OCI-LY1 (cell line): ENCODE measurements around the gene LRP10.

Experiments
- EZH2 ChIP-seq: fragments of 200-600 bp; sonication (generic), shearing (Covaris generic); IDR thresholded peaks from 2 replicates; pipeline ENCODE4 v1.8.0; 2017; ENCODE audit warnings: borderline replicate concordance, mixed run types, mild to moderate bottlenecking, antibody characterized with exemption, low read length, moderate library complexity, mixed read lengths
- TF ChIP-seq, protein P1 (sequence below): fragments of 200-600 bp; sonication (generic), shearing (Covaris generic); IDR thresholded peaks from 2 replicates; pipeline ENCODE4 v1.5.1; 2017; ENCODE audit warnings: mild to moderate bottlenecking, antibody characterized with exemption, low read length, moderate library complexity, mixed read lengths

- TF ChIP-seq, protein P1, sequence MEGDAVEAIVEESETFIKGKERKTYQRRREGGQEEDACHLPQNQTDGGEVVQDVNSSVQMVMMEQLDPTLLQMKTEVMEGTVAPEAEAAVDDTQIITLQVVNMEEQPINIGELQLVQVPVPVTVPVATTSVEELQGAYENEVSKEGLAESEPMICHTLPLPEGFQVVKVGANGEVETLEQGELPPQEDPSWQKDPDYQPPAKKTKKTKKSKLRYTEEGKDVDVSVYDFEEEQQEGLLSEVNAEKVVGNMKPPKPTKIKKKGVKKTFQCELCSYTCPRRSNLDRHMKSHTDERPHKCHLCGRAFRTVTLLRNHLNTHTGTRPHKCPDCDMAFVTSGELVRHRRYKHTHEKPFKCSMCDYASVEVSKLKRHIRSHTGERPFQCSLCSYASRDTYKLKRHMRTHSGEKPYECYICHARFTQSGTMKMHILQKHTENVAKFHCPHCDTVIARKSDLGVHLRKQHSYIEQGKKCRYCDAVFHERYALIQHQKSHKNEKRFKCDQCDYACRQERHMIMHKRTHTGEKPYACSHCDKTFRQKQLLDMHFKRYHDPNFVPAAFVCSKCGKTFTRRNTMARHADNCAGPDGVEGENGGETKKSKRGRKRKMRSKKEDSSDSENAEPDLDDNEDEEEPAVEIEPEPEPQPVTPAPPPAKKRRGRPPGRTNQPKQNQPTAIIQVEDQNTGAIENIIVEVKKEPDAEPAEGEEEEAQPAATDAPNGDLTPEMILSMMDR = no peak
- TF ChIP-seq EZH2 = no peak
Observed at GRCh38 chr14:22843123-22843925, 28.2 kb upstream of the LRP10 start.
